ENCODE measurements around the gene EIF2AK3. TPM values are rescaled to one million over a fixed set of nuclear protein-coding genes. Genes with fewer than 3 reads are reported as not detected.
"Not testable (repeated sequence)": the region's sequence is repeated elsewhere in the genome, so short reads cannot be mapped to it uniquely, and the experiment has no call there.

The EIF2AK3 gene
- total and polyA plus RNA-seq, 5 donors from 2014 or later, result 4.5 to 36.9 (median 7.2) TPM

DNA sequence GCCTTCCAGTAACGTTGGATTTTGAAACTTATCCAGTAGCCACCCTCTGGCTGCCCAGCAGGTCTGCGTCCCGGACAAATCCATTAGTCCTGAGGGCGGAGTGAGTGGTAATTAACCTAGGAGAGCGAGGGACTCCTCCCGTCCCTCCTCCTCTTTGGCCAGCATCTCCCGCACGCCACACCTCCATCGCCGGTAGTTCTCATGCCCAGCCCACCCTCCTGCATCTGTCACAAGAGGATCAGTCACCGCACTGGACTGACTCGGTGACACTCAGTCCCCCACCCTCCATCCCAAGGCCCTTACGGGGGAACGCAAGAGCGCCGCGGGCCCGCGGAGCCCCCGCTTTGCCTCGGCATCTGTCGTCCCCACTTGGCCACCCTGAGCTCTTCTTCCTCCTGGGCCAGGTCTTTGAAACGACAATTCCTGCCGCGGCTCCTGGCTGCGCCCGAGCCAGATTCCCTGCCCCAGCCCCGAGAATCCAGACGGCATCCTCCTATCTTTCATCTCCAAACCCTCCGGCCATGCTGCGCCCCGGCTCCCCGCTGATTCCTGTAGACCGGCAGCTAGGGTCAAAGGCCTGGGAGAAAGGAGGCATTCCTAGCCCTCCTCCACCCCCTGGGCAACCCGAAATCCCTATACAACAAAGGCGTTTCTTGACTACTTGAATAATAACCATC, 77.5 kb downstream of the EIF2AK3 start:
- Histone ChIP-seq H3K27ac (ENCODE audit: insufficient read depth, low read length, poor library complexity, severe bottlenecking) (no peak overlapping the region), H3K27me3 (ENCODE audit: control insufficient read depth, insufficient read depth, low read length) (peaks cover 8% of the 10 kb centered on the region), H3K9me3 (ENCODE audit: control insufficient read depth in 2 of 2, low read length in 2 of 2) (no peaks in the 10 kb centered on the region), H3K4me3 (ENCODE audit: low read depth, low read length) (no peak overlapping the region), H3K4me1 (ENCODE audit: control insufficient read depth, insufficient read depth, low read length, poor library complexity, severe bottlenecking) (no peaks in the 10 kb centered on the region), H3K36me3 (ENCODE audit: control insufficient read depth, insufficient read depth, low read length) (no peaks in the 10 kb centered on the region)
- H3K27ac Mint-ChIP-seq, result no peak overlapping the region
- DNase-seq, result no peak
- ATAC-seq (ENCODE audit: low read depth in 2 of 2), result no peak
- H3K4me3 Mint-ChIP-seq, result no peak overlapping the region
- peaks cover 8% of the 10 kb centered on the region for H3K27me3 Mint-ChIP-seq
- H3K4me1 Mint-ChIP-seq, result peaks cover 0 to 4% (median 0%) of the 10 kb centered on the region in 4 donors
- peaks cover 5% of the 10 kb centered on the region for H3K36me3 Mint-ChIP-seq
- peaks cover 0 to 4% (median 0%) of the 10 kb centered on the region in 7 donors for H3K9me3 Mint-ChIP-seq

DNA sequence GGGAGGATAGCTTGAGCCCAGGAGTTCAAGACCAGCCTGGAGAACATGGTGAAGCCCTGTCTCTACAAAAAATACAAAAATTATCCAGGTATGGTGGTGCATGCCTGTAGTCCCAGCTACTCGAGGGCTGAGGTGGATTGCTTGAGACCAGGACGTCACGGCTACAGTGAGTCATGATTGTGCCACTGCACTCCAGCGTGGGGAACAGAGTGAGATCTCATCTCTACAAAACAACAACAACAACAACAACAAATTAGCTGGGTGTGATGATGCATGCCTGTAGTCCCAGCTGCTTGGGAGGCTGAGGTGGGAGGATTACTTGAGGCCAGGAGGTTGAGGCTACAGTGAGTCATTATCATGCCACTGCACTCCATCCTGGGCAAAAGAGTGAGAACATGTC, 81.0 kb downstream of the EIF2AK3 start:
- ATAC-seq (ENCODE audit: low read depth in 2 of 2), result not testable (repeated sequence)

DNA sequence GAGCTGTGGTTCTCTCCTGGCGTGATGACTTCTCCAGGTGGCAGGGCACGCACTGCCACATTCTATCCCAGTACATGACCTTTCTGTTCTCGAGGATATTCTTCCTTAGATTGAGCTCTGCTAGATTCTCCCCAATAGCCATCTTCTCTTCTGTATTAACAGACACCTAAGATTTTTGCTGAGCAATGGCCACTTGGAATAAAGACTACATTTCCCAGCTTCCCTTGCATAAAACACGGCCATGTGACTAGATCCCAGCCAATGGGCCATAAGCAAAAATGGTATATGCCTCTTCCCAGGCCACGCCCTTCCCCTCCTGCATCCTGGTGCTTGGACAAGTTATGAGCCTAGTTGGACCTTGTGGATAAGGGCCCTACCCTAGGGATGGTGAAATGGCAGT, 82.1 kb downstream of the EIF2AK3 start:
- Histone ChIP-seq H3K9me3 (ENCODE audit: control insufficient read depth in 2 of 2, low read length in 2 of 2) (no peaks in the 10 kb centered on the region), H3K36me3 (ENCODE audit: control insufficient read depth, insufficient read depth, low read length) (no peaks in the 10 kb centered on the region), H3K27me3 (ENCODE audit: control insufficient read depth, insufficient read depth, low read length) (peaks cover 5% of the 10 kb centered on the region), H3K4me1 (ENCODE audit: control insufficient read depth, insufficient read depth, low read length, poor library complexity, severe bottlenecking) (no peaks in the 10 kb centered on the region), H3K27ac (ENCODE audit: insufficient read depth, low read length, poor library complexity, severe bottlenecking) (no peak overlapping the region), H3K4me3 (ENCODE audit: low read depth, low read length) (no peak overlapping the region)
- no peak overlapping the region for H3K4me3 Mint-ChIP-seq
- H3K27me3 Mint-ChIP-seq, result peaks cover 14% of the 10 kb centered on the region
- H3K36me3 Mint-ChIP-seq, result no peaks in the 10 kb centered on the region
- no peak for ATAC-seq (ENCODE audit: low read depth in 2 of 2)
- no peak for DNase-seq
- H3K27ac Mint-ChIP-seq, result no peak overlapping the region
- peaks cover 0 to 4% (median 0%) of the 10 kb centered on the region in 4 donors for H3K4me1 Mint-ChIP-seq
- peaks cover 0 to 7% (median 0%) of the 10 kb centered on the region in 7 donors for H3K9me3 Mint-ChIP-seq

More for the DNA sequence above, 81.0 kb downstream of the EIF2AK3 start:
- H3K4me3 ChIP-seq (ENCODE audit: low read depth, low read length); H3K36me3 ChIP-seq (ENCODE audit: control insufficient read depth, insufficient read depth, low read length); H3K27me3 ChIP-seq (ENCODE audit: control insufficient read depth, insufficient read depth, low read length); H3K27ac Mint-ChIP-seq; H3K9me3 ChIP-seq (ENCODE audit: control insufficient read depth in 2 of 2, low read length in 2 of 2); DNase-seq; H3K4me1 Mint-ChIP-seq; H3K36me3 Mint-ChIP-seq; H3K4me3 Mint-ChIP-seq; H3K27ac ChIP-seq (ENCODE audit: insufficient read depth, low read length, poor library complexity, severe bottlenecking); H3K4me1 ChIP-seq (ENCODE audit: control insufficient read depth, insufficient read depth, low read length, poor library complexity, severe bottlenecking); H3K9me3 Mint-ChIP-seq: not testable (repeated sequence)
- peaks cover 13% of the 10 kb centered on the region for H3K27me3 Mint-ChIP-seq

DNA sequence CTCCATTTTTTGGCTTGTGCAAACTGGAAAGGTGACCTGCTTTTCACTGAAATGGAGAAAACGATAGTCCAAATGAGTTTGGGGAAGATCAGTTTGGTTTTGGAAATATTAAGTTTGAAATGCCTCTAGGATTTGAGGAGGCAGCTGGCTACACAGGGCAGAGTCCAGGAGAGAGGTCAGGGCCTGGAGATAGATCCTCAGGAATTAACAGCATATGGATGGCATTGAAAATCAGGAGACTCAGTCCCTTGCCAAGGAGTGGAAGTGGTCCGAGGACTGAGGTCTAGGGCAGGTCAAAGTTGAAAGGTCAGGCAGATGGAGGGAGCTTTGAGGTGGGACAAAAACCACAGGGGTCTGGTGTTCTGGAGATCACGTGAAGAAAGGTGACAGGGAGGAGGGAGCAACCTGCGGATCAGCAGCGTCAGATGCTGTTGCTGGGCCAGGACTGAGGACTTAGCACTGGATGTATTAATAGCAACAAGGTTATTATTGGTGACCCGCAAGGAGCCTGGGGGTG, 83.7 kb downstream of the EIF2AK3 start:
- Mint-ChIP-seq H3K4me1 (no peaks in the 10 kb centered on the region), H3K27me3 (peaks cover 10% of the 10 kb centered on the region), H3K4me3 (no peak overlapping the region), H3K9me3 (peaks cover 0 to 7% (median 0%) of the 10 kb centered on the region in 7 donors), H3K36me3 (no peaks in the 10 kb centered on the region), H3K27ac (peak overlapping the region in 1 of 3 donors; percentile 62)
- Histone ChIP-seq H3K36me3 (ENCODE audit: control insufficient read depth, insufficient read depth, low read length) (no peaks in the 10 kb centered on the region), H3K27ac (ENCODE audit: insufficient read depth, low read length, poor library complexity, severe bottlenecking) (no peak overlapping the region), H3K9me3 (ENCODE audit: control insufficient read depth in 2 of 2, low read length in 2 of 2) (no peaks in the 10 kb centered on the region), H3K4me1 (ENCODE audit: control insufficient read depth, insufficient read depth, low read length, poor library complexity, severe bottlenecking) (no peaks in the 10 kb centered on the region), H3K4me3 (ENCODE audit: low read depth, low read length) (no peak overlapping the region), H3K27me3 (ENCODE audit: control insufficient read depth, insufficient read depth, low read length) (no peaks in the 10 kb centered on the region)
- ATAC-seq (ENCODE audit: low read depth in 2 of 2) (no peak), DNase-seq (no peak)

DNA sequence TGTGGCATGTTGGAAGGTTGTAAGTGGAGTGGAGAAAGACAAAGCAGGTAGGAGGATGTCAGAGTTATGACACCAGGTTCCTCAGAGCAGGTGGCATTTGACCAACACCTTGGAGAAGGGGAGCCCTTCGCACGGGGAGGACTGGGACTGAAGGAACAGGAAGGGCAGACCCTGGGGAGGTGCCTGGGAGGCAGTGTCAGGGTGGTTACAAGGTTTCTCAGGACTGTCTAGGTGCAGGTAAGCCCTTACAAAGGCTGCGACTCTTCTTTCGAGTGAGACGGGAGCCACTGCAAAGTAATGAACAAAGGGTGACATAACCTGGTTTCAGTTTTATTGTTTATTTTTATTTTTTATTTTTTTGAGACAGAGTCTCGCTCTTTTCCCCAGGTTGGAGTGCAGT, 84.6 kb downstream of the EIF2AK3 start:
- H3K36me3 ChIP-seq (ENCODE audit: control insufficient read depth, insufficient read depth, low read length), result no peaks in the 10 kb centered on the region
- peaks cover 0 to 7% (median 0%) of the 10 kb centered on the region in 7 donors for H3K9me3 Mint-ChIP-seq
- H3K4me3 ChIP-seq (ENCODE audit: low read depth, low read length), result no peak overlapping the region
- no peaks in the 10 kb centered on the region for H3K27me3 ChIP-seq (ENCODE audit: control insufficient read depth, insufficient read depth, low read length)
- H3K27me3 Mint-ChIP-seq, result peaks cover 13% of the 10 kb centered on the region
- H3K36me3 Mint-ChIP-seq, result no peaks in the 10 kb centered on the region
- H3K4me1 Mint-ChIP-seq, result no peaks in the 10 kb centered on the region
- no peak overlapping the region for H3K27ac ChIP-seq (ENCODE audit: insufficient read depth, low read length, poor library complexity, severe bottlenecking)
- no peaks in the 10 kb centered on the region for H3K9me3 ChIP-seq (ENCODE audit: control insufficient read depth in 2 of 2, low read length in 2 of 2)
- H3K27ac Mint-ChIP-seq, result no peak overlapping the region
- no peak overlapping the region for H3K4me3 Mint-ChIP-seq
- ATAC-seq (ENCODE audit: low read depth in 2 of 2) (no peak), DNase-seq (no peak)
- no peaks in the 10 kb centered on the region for H3K4me1 ChIP-seq (ENCODE audit: control insufficient read depth, insufficient read depth, low read length, poor library complexity, severe bottlenecking)

DNA sequence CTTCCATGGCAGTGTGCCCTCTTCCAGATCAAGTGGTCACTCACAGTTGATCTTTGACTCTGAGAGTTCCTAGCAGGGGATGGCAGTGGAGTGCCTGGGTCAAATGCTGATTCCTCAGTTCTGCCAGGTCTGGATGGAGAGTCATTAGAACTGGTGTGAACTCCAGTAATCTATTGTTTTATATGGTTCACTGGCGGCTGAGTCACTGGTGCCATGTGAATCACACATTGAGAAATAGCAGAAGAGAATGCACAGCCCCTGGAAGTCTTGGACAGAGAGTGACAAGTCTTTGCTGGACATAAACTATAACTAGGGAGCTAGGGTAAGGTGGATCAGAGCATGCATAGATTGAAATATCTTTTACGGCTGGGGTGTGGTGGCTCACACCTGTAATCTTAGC, 86.9 kb downstream of the EIF2AK3 start:
- Mint-ChIP-seq H3K4me3 (no peak overlapping the region), H3K27me3 (peaks cover 27% of the 10 kb centered on the region), H3K27ac (no peak overlapping the region), H3K36me3 (no peaks in the 10 kb centered on the region), H3K9me3 (peaks cover 0 to 7% (median 0%) of the 10 kb centered on the region in 7 donors), H3K4me1 (no peaks in the 10 kb centered on the region)
- Histone ChIP-seq H3K4me3 (ENCODE audit: low read depth, low read length) (no peak overlapping the region), H3K36me3 (ENCODE audit: control insufficient read depth, insufficient read depth, low read length) (no peaks in the 10 kb centered on the region), H3K4me1 (ENCODE audit: control insufficient read depth, insufficient read depth, low read length, poor library complexity, severe bottlenecking) (no peaks in the 10 kb centered on the region), H3K27ac (ENCODE audit: insufficient read depth, low read length, poor library complexity, severe bottlenecking) (no peak overlapping the region), H3K9me3 (ENCODE audit: control insufficient read depth in 2 of 2, low read length in 2 of 2) (no peaks in the 10 kb centered on the region), H3K27me3 (ENCODE audit: control insufficient read depth, insufficient read depth, low read length) (no peaks in the 10 kb centered on the region)
- DNase-seq (no peak), ATAC-seq (ENCODE audit: low read depth in 2 of 2) (no peak)

DNA sequence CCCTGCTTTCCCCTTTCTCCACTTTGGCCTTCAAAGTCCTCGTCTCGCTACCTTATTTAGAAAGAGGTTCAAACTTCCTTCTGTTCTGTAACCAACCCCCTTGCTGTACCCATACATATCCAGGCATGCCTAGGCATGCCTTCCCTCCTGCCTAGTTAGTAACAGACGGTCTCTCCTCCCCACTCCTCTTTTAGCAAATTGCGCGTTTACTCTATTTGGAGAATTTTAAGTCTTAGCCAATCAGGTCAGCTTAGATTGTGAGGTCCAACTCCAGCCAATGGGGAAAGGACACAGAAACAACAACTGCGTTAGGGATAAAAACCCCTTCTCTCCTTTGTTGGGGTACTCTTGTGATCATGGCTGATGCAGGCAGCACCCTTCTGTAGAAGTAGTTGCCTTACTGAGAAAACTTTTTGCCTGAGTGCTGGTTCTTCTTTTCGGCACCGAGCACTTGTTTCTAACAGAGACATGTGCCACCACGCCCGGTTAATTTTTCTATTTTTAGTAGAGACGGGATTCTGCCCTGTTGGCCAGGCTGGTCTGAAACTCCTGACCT, 88.8 kb downstream of the EIF2AK3 start:
- no peak for ATAC-seq (ENCODE audit: low read depth in 2 of 2)
- Histone ChIP-seq H3K27me3 (ENCODE audit: control insufficient read depth, insufficient read depth, low read length) (no peaks in the 10 kb centered on the region), H3K36me3 (ENCODE audit: control insufficient read depth, insufficient read depth, low read length) (no peaks in the 10 kb centered on the region), H3K4me3 (ENCODE audit: low read depth, low read length) (no peak overlapping the region), H3K27ac (ENCODE audit: insufficient read depth, low read length, poor library complexity, severe bottlenecking) (no peak overlapping the region), H3K4me1 (ENCODE audit: control insufficient read depth, insufficient read depth, low read length, poor library complexity, severe bottlenecking) (no peaks in the 10 kb centered on the region), H3K9me3 (ENCODE audit: control insufficient read depth in 2 of 2, low read length in 2 of 2) (no peaks in the 10 kb centered on the region)
- H3K36me3 Mint-ChIP-seq, result no peaks in the 10 kb centered on the region
- peaks cover 33% of the 10 kb centered on the region for H3K27me3 Mint-ChIP-seq
- H3K27ac Mint-ChIP-seq, result no peak overlapping the region
- no peaks in the 10 kb centered on the region for H3K4me1 Mint-ChIP-seq
- no peak overlapping the region for H3K4me3 Mint-ChIP-seq
- peaks cover 0 to 6% (median 0%) of the 10 kb centered on the region in 7 donors for H3K9me3 Mint-ChIP-seq
- DNase-seq, result no peak

DNA sequence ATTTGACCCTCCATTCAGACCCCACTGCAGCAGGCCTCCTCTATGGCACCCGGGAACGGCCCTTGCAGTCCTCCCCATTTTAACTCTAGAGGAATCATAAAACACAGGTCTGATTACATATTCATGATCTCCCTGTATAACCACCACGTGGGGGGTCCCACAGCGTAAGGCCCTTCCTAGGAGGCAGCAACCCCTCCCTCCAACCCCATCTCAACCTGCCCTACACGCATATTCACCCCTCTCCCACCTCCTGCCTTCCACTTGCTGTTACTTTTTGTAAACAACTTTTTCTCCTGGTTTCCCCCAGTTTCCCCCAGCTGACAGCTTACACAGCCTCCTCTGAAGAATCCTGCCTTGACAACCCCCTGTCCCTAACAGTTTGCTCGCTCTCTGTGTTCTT, 89.6 kb downstream of the EIF2AK3 start:
- H3K27ac ChIP-seq (ENCODE audit: insufficient read depth, low read length, poor library complexity, severe bottlenecking), result no peak overlapping the region
- DNase-seq, result no peak

More for the DNA sequence above, 89.6 kb downstream of the EIF2AK3 start:
- Histone ChIP-seq H3K9me3 (ENCODE audit: control insufficient read depth in 2 of 2, low read length in 2 of 2) (no peaks in the 10 kb centered on the region), H3K36me3 (ENCODE audit: control insufficient read depth, insufficient read depth, low read length) (no peaks in the 10 kb centered on the region), H3K4me3 (ENCODE audit: low read depth, low read length) (no peak overlapping the region), H3K27me3 (ENCODE audit: control insufficient read depth, insufficient read depth, low read length) (no peaks in the 10 kb centered on the region), H3K4me1 (ENCODE audit: control insufficient read depth, insufficient read depth, low read length, poor library complexity, severe bottlenecking) (no peaks in the 10 kb centered on the region)
- peaks cover 0 to 6% (median 0%) of the 10 kb centered on the region in 7 donors for H3K9me3 Mint-ChIP-seq
- peaks cover 33% of the 10 kb centered on the region for H3K27me3 Mint-ChIP-seq
- no peak for ATAC-seq (ENCODE audit: low read depth in 2 of 2)
- no peaks in the 10 kb centered on the region for H3K4me1 Mint-ChIP-seq
- H3K27ac Mint-ChIP-seq, result no peak overlapping the region
- no peaks in the 10 kb centered on the region for H3K36me3 Mint-ChIP-seq
- H3K4me3 Mint-ChIP-seq, result no peak overlapping the region
